Astrocyte (in vitro differentiated cells and primary cell): Measurements from ENCODE around the gene GPR153. TPM values are rescaled to one million over a fixed set of nuclear protein-coding genes. Genes with fewer than 3 reads are reported as not detected.

Experiments
- DNase-seq: peaks from one replicate; pipeline ENCODE4 v3.0.0-alpha.2; 2010; ENCODE audit warnings: low read depth
- FAIRE-seq: peaks from 2 replicates; lab custom pipeline; 2011; peaks lifted over from hg19 to GRCh38; lab: Jason Lieb, UNC
- H2AFZ ChIP-seq: 2 replicates; pipeline ENCODE4 v1.6.0; 2012; ENCODE audit warnings: low read depth, low read length, inconsistent platforms
- H3K27ac ChIP-seq: 2 replicates; pipeline ENCODE4 v1.5.1; 2011; ENCODE audit warnings: low read depth, low read length, inconsistent platforms
- H3K27me3 ChIP-seq: 2 replicates; pipeline ENCODE4 v1.6.0; 2011; ENCODE audit warnings: low read length, inconsistent platforms; ENCODE audit not compliant: insufficient read depth
- H3K36me3 ChIP-seq: 2 replicates; pipeline ENCODE4 v1.5.1; 2011; ENCODE audit warnings: low read length, inconsistent platforms; ENCODE audit not compliant: insufficient read depth
- H3K4me1 ChIP-seq: 2 replicates; pipeline ENCODE4 v1.5.1; 2011; ENCODE audit warnings: low read length, inconsistent platforms; ENCODE audit not compliant: insufficient read depth
- H3K4me2 ChIP-seq: 2 replicates; pipeline ENCODE4 v1.6.0; 2012; ENCODE audit warnings: low read length, inconsistent platforms
- H3K4me3 ChIP-seq: 2 replicates; pipeline ENCODE4 v1.5.1; 2011; ENCODE audit warnings: low read depth, mild to moderate bottlenecking, low read length, inconsistent platforms; ENCODE audit not compliant: insufficient read depth
- H3K79me2 ChIP-seq: 2 replicates; pipeline ENCODE4 v1.6.0; 2012; ENCODE audit warnings: mild to moderate bottlenecking, low read length, inconsistent platforms; ENCODE audit not compliant: insufficient read depth
- H3K9ac ChIP-seq: 2 replicates; pipeline ENCODE4 v1.6.0; 2012; ENCODE audit warnings: mild to moderate bottlenecking, low read length, inconsistent platforms
- H3K9me3 ChIP-seq: 2 replicates; pipeline ENCODE4 v1.5.1; 2012; ENCODE audit warnings: low read depth, mild to moderate bottlenecking, low read length, inconsistent platforms; ENCODE audit not compliant: insufficient read depth
- H4K20me1 ChIP-seq: 2 replicates; pipeline ENCODE4 v1.6.0; 2012; ENCODE audit warnings: low read length, inconsistent platforms; ENCODE audit not compliant: insufficient read depth
- H3K27ac Mint-ChIP-seq: one replicate; pipeline ENCODE4 v1.8.0; 2021; ENCODE audit warnings: mild to moderate bottlenecking, mixed read lengths; ENCODE audit not compliant: unreplicated experiment
- H3K27me3 Mint-ChIP-seq: one replicate; pipeline ENCODE4 v1.8.0; 2021; ENCODE audit warnings: low read depth, mixed read lengths; ENCODE audit not compliant: unreplicated experiment
- H3K36me3 Mint-ChIP-seq: one replicate; pipeline ENCODE4 v1.8.0; 2021; ENCODE audit warnings: low read depth, mixed read lengths; ENCODE audit not compliant: unreplicated experiment
- H3K4me1 Mint-ChIP-seq: one replicate; pipeline ENCODE4 v1.8.0; 2021; ENCODE audit warnings: low read depth, mixed read lengths; ENCODE audit not compliant: unreplicated experiment
- H3K4me3 Mint-ChIP-seq: one replicate; pipeline ENCODE4 v1.8.0; 2021; ENCODE audit warnings: mild to moderate bottlenecking, moderate library complexity, mixed read lengths; ENCODE audit not compliant: unreplicated experiment
- H3K9me3 Mint-ChIP-seq: one replicate; pipeline ENCODE4 v1.8.0; 2021; ENCODE audit warnings: mild to moderate bottlenecking, mixed read lengths; ENCODE audit not compliant: unreplicated experiment
- EZH2 ChIP-seq: IDR thresholded peaks from 2 replicates; pipeline ENCODE4 v1.6.1; 2012; ENCODE audit warnings: mild to moderate bottlenecking, low read length, inconsistent platforms; ENCODE audit not compliant: insufficient read depth
- total RNA-seq: library from RNA; stranded (reverse); gene quantifications from 2 replicates; pipeline ENCODE4 v1.2.1, GENCODE V29; 2021
- TF ChIP-seq, protein P1 (sequence below): IDR thresholded peaks from 2 replicates; pipeline ENCODE4 v1.5.1; 2011; ENCODE audit warnings: low read depth, mild to moderate bottlenecking, inconsistent platforms, low read length, moderate library complexity; ENCODE audit not compliant: insufficient read depth

The GPR153 gene
- total RNA-seq, 1 donor from 2014 or later, result 3.0 TPM

GRCh38 chr1:6252374-6252710, 8.6 kb downstream of the GPR153 start:
- Histone ChIP-seq H3K27ac (no peak overlapping the region), H3K9ac (no peak overlapping the region), H3K4me3 (no peak overlapping the region), H3K79me2 (no peaks in the 10 kb centered on the region), H3K4me1 (no peaks in the 10 kb centered on the region), H3K4me2 (no peak overlapping the region), H3K27me3 (peaks cover 12% of the 10 kb centered on the region), H4K20me1 (peaks cover 9% of the 10 kb centered on the region), H3K36me3 (no peaks in the 10 kb centered on the region), H3K9me3 (no peaks in the 10 kb centered on the region), H2AFZ (no peak overlapping the region)
- Mint-ChIP-seq H3K4me1 (no peaks in the 10 kb centered on the region), H3K36me3 (peaks cover 2% of the 10 kb centered on the region), H3K4me3 (no peak overlapping the region), H3K9me3 (no peaks in the 10 kb centered on the region), H3K27me3 (peaks cover 55% of the 10 kb centered on the region), H3K27ac (no peak overlapping the region)
- no peak for DNase-seq
- FAIRE-seq, result no peak
- TF ChIP-seq, protein P1, sequence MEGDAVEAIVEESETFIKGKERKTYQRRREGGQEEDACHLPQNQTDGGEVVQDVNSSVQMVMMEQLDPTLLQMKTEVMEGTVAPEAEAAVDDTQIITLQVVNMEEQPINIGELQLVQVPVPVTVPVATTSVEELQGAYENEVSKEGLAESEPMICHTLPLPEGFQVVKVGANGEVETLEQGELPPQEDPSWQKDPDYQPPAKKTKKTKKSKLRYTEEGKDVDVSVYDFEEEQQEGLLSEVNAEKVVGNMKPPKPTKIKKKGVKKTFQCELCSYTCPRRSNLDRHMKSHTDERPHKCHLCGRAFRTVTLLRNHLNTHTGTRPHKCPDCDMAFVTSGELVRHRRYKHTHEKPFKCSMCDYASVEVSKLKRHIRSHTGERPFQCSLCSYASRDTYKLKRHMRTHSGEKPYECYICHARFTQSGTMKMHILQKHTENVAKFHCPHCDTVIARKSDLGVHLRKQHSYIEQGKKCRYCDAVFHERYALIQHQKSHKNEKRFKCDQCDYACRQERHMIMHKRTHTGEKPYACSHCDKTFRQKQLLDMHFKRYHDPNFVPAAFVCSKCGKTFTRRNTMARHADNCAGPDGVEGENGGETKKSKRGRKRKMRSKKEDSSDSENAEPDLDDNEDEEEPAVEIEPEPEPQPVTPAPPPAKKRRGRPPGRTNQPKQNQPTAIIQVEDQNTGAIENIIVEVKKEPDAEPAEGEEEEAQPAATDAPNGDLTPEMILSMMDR, result no peak
- TF ChIP-seq EZH2, result no peak

GRCh38 chr1:6251681-6252373, 9.1 kb downstream of the GPR153 start:
- H4K20me1 ChIP-seq, result peaks cover 10% of the 10 kb centered on the region
- peaks cover 12% of the 10 kb centered on the region for H3K27me3 ChIP-seq
- H3K4me3 Mint-ChIP-seq, result no peak overlapping the region
- FAIRE-seq (no peak), DNase-seq (no peak)
- no peak overlapping the region for H3K4me3 ChIP-seq
- no peaks in the 10 kb centered on the region for H3K79me2 ChIP-seq
- H3K36me3 ChIP-seq, result no peaks in the 10 kb centered on the region
- no peaks in the 10 kb centered on the region for H3K4me1 ChIP-seq
- H3K9ac ChIP-seq, result no peak overlapping the region
- H3K4me1 Mint-ChIP-seq, result no peaks in the 10 kb centered on the region
- no peak for TF ChIP-seq EZH2
- TF ChIP-seq, protein P1, result no peak
- no peak overlapping the region for H3K27ac ChIP-seq
- H3K4me2 ChIP-seq, result no peak overlapping the region
- H3K27ac Mint-ChIP-seq, result no peak overlapping the region
- no peaks in the 10 kb centered on the region for H3K9me3 ChIP-seq
- H3K27me3 Mint-ChIP-seq, result peaks cover 54% of the 10 kb centered on the region
- no peak overlapping the region for H2AFZ ChIP-seq
- H3K9me3 Mint-ChIP-seq, result no peaks in the 10 kb centered on the region
- peaks cover 2% of the 10 kb centered on the region for H3K36me3 Mint-ChIP-seq

DNA sequence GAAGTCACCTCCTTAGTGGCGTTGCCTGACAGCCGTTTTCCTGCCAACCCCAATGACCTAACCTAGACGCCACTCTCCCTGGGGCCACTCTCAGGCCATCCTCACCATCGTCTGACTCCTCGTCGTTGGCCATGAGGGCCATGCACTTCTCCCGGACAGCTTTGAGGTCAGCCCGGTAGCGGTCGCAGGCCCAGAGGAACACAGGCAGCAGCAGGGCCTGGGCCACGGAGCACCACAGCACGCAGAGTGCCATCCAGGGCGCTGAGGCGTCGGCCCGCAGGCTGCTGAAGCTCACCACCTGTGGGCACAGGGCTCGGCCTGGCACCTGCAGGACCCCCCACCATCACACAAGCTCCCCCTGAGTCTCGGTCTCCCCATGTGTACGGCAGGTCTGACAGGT, 9.7 kb downstream of the GPR153 start:
- H3K9me3 Mint-ChIP-seq, result no peaks in the 10 kb centered on the region
- Histone ChIP-seq H2AFZ (no peak overlapping the region), H3K9me3 (no peaks in the 10 kb centered on the region), H3K27me3 (peaks cover 12% of the 10 kb centered on the region), H3K27ac (no peak overlapping the region), H3K36me3 (no peaks in the 10 kb centered on the region), H4K20me1 (peaks cover 14% of the 10 kb centered on the region), H3K4me1 (no peaks in the 10 kb centered on the region), H3K79me2 (no peaks in the 10 kb centered on the region), H3K9ac (no peak overlapping the region), H3K4me3 (no peak overlapping the region), H3K4me2 (no peak overlapping the region)
- TF ChIP-seq, protein P1, result no peak
- no peak for TF ChIP-seq EZH2
- no peak for DNase-seq
- no peaks in the 10 kb centered on the region for H3K4me1 Mint-ChIP-seq
- H3K36me3 Mint-ChIP-seq, result peaks cover 2% of the 10 kb centered on the region
- no peak for FAIRE-seq
- H3K27ac Mint-ChIP-seq, result no peak overlapping the region
- peaks cover 55% of the 10 kb centered on the region for H3K27me3 Mint-ChIP-seq
- H3K4me3 Mint-ChIP-seq, result no peak overlapping the region
